ENCODE results near the gene KCP. TPM values are rescaled to one million over a fixed set of nuclear protein-coding genes. Genes with fewer than 3 reads are reported as not detected.

KCP gene
- polyA plus RNA-seq, 1 of the 3 experiments (the other 2 are of a cell fraction) = not detected

- H3K27me3 ChIP-seq (ENCODE audit: insufficient read depth) = peaks cover 19% of the 10 kb centered on the region
- H3F3A ChIP-seq (replicated peaks; ENCODE audit: insufficient read depth) = no peaks in the 10 kb centered on the region
- TF ChIP-seq SIN3A (IDR thresholded peaks at IDR 0.05; ENCODE audit: borderline replicate concordance, low read depth, low read length) (no peak), FOXJ3 (CRISPR knock-in tag; IDR thresholded peaks at IDR 0.05) (no peak)
- no peak for DNase-seq
- H3K9ac ChIP-seq = no peak overlapping the region
- H4K20me1 ChIP-seq (ENCODE audit: insufficient read depth) = no peaks in the 10 kb centered on the region
- H3K27ac ChIP-seq (ENCODE audit: low read depth in 2 of 2, low read length in 1 of 2) = no peak overlapping the region
- CTCF ChIA-PET = interaction anchor here (1.1 to 1.6 kb wide), 3 partner anchors 9 to 160 kb away, joined by 3 to 4 read pairs (median 3); no protein-coding TSS in a partner anchor
- H3K9me2 ChIP-seq = no peaks in the 10 kb centered on the region
- no peak overlapping the region for H3K4me3 ChIP-seq (ENCODE audit: low read depth in 2 of 2, low read length in 1 of 2)
- WGBS (ENCODE audit: low lambda C conversion rate) = 88% methylated on average over 15 of the region's 18 CpGs
- H3K36me3 ChIP-seq (replicated peaks in 1 of 2; ENCODE audit: control insufficient read depth in 1 of 2, insufficient read depth in 2 of 2, low read length in 1 of 2) = no peaks in the 10 kb centered on the region
- no peaks in the 10 kb centered on the region for H3K9me3 ChIP-seq
- no peaks in the 10 kb centered on the region for H3K4me1 ChIP-seq (ENCODE audit: control insufficient read depth in 1 of 2, insufficient read depth in 2 of 2, low read depth in 1 of 2, low read length in 1 of 2)
- no peaks in the 10 kb centered on the region for H3K79me2 ChIP-seq (ENCODE audit: insufficient read depth)
- no peak overlapping the region for H3K4me2 ChIP-seq
- POLR2A ChIA-PET = interaction anchor here (0.5 kb wide), 1 partner anchor 498 kb away, joined by 3 read pairs; no protein-coding TSS in a partner anchor
- H2AFZ ChIP-seq (ENCODE audit: low read depth) = no peak overlapping the region
Measured at GRCh38 chr7:128931190-128931798, 20.8 kb upstream of the KCP start.

GRCh38 chr7:128928882-128929788 lies 18.6 kb upstream of the KCP start:
- CTCF ChIA-PET = interaction anchor here (1.1 kb wide), 1 partner anchor 11 kb away, joined by 3 read pairs; no protein-coding TSS in a partner anchor
- 63% methylated on average over 10 of the region's 14 CpGs for WGBS (ENCODE audit: low lambda C conversion rate)
- no peak overlapping the region for H3K9ac ChIP-seq
- H3F3A ChIP-seq (replicated peaks; ENCODE audit: insufficient read depth) = no peaks in the 10 kb centered on the region
- H3K79me2 ChIP-seq (ENCODE audit: insufficient read depth) = no peaks in the 10 kb centered on the region
- H2AFZ ChIP-seq (ENCODE audit: low read depth) = no peak overlapping the region
- no peaks in the 10 kb centered on the region for H3K36me3 ChIP-seq (replicated peaks in 1 of 2; ENCODE audit: control insufficient read depth in 1 of 2, insufficient read depth in 2 of 2, low read length in 1 of 2)
- TF ChIP-seq FOXM1 (IDR thresholded peaks at IDR 0.05; ENCODE audit: low read depth) = no peak
- TF ChIP-seq TAF1 (IDR thresholded peaks at IDR 0.05; ENCODE audit: borderline replicate concordance, low read depth, low read length) = no peak
- no peak for TF ChIP-seq TCF12 (IDR thresholded peaks at IDR 0.05)
- no peak for TF ChIP-seq NFIC (IDR thresholded peaks at IDR 0.05; ENCODE audit: borderline replicate concordance)
- no peak for TF ChIP-seq IRF3 (IDR thresholded peaks at IDR 0.05; ENCODE audit: low read depth, low read length)
- TF ChIP-seq EP300 (IDR thresholded peaks at IDR 0.05; ENCODE audit: borderline replicate concordance in 1 of 2, low read depth in 1 of 2, low read length in 1 of 2) = no peak
- no peak for TF ChIP-seq EZH2phosphoT487 (IDR thresholded peaks at IDR 0.05; ENCODE audit: borderline replicate concordance, low read depth)
- TF ChIP-seq RAD21 (IDR thresholded peaks at IDR 0.05; ENCODE audit: low read length) = no peak
- no peak for DNase-seq
- POLR2A ChIA-PET = no interaction called here
- no peaks in the 10 kb centered on the region for H4K20me1 ChIP-seq (ENCODE audit: insufficient read depth)
- no peak overlapping the region for H3K4me3 ChIP-seq (ENCODE audit: low read depth in 2 of 2, low read length in 1 of 2)
- H3K4me2 ChIP-seq = no peak overlapping the region
- H3K9me2 ChIP-seq = no peaks in the 10 kb centered on the region
- H3K9me3 ChIP-seq = no peaks in the 10 kb centered on the region
- H3K4me1 ChIP-seq (ENCODE audit: control insufficient read depth in 1 of 2, insufficient read depth in 2 of 2, low read depth in 1 of 2, low read length in 1 of 2) = no peaks in the 10 kb centered on the region
- no peaks in the 10 kb centered on the region; the same call in 1 of the 2 replicates for H3K27me3 ChIP-seq (ENCODE audit: insufficient read depth)
- no peak overlapping the region for H3K27ac ChIP-seq (ENCODE audit: low read depth in 2 of 2, low read length in 1 of 2)

Data from SK-N-SH (cell line).